CD4-positive, alpha-beta T cell treated with Interleukin-12 subunit alpha and Interleukin-12 subunit beta, for 1 hour (primary cell): ENCODE measurements around the gene TBC1D10B.

Source experiments
- DNase-seq: peaks from one replicate; pipeline ENCODE4 v3.0.0-alpha.2; 2020

Gene TBC1D10B

GRCh38 chr16:30370456-30371247 is at the start of gene TBC1D10B:
Gene TBC1D10B, minus strand, starts transcription at chr16:30370494. Its CDS starts 311 bp downstream, at chr16:30370183.
- DNase-seq: peak; percentile 100

GRCh38 chr16:30418350-30419181 is 48.3 kb upstream of the TBC1D10B start:
- no peak for DNase-seq

- DNase-seq: peak; percentile 92
Measured at GRCh38 chr16:30417529-30418349, 47.4 kb upstream of the TBC1D10B start.

- no peak for DNase-seq
Measured at GRCh38 chr16:30416624-30417528, 46.6 kb upstream of the TBC1D10B start.

GRCh38 chr16:30416047-30416603 is 45.8 kb upstream of the TBC1D10B start:
- no peak for DNase-seq

- no peak for DNase-seq
Measured at GRCh38 chr16:30414159-30414558, 43.9 kb upstream of the TBC1D10B start.

- DNase-seq: no peak
Measured at GRCh38 chr16:30413112-30413806, 43.0 kb upstream of the TBC1D10B start.

GRCh38 chr16:30409125-30410060 is 39.1 kb upstream of the TBC1D10B start:
- peak; percentile 93 for DNase-seq

- DNase-seq: no peak
Measured at GRCh38 chr16:30407804-30408534, 37.7 kb upstream of the TBC1D10B start.

GRCh38 chr16:30407102-30407803 is 37.0 kb upstream of the TBC1D10B start, which contains the start of gene ZNF771:
Gene ZNF771, plus strand, starts transcription at chr16:30407606. Its CDS starts 448 bp downstream, at chr16:30408054.
- DNase-seq: peak; percentile 91

GRCh38 chr16:30406795-30407101 is 36.5 kb upstream of the TBC1D10B start:
- no peak for DNase-seq

- no peak for DNase-seq
Measured at GRCh38 chr16:30401768-30402425, 31.6 kb upstream of the TBC1D10B start.

- no peak for DNase-seq
Measured at GRCh38 chr16:30399435-30400186, 29.3 kb upstream of the TBC1D10B start.

- no peak for DNase-seq
Measured at GRCh38 chr16:30398661-30399434, 28.6 kb upstream of the TBC1D10B start.

- DNase-seq: no peak
Measured at GRCh38 chr16:30397776-30398660, 27.7 kb upstream of the TBC1D10B start.
